Measurements from ENCODE around the gene ACBD6. TPM values are rescaled to one million over a fixed set of nuclear protein-coding genes. Genes with fewer than 3 reads are reported as not detected.

The ACBD6 gene
- total RNA-seq, 4 donors from 2014 or later: 26.6 to 51.3 (median 34.4) TPM

- 95 to 97% methylated on average over 3 of the region's 3 CpGs for WGBS, 2 donors
- no peak overlapping the region for H3K4me3 ChIP-seq
- H3K36me3 ChIP-seq: no peaks in the 10 kb centered on the region
- intact Hi-C loops (cut with DNase I): no loop called here
- H3K27ac ChIP-seq: no peak overlapping the region
- no peak for TF ChIP-seq CTCF (IDR thresholded peaks at IDR 0.05)
- TF ChIP-seq POLR2A (IDR thresholded peaks at IDR 0.05): no peak
- DNase-seq: no peak
- no peaks in the 10 kb centered on the region for H3K4me1 ChIP-seq
- no peaks in the 10 kb centered on the region for H3K27me3 ChIP-seq
- peaks cover 0 to 27% (median 21%) of the 10 kb centered on the region in 3 donors for H3K9me3 ChIP-seq
These were observed 125.6 kb downstream of the ACBD6 start for GRCh38 chr1:180376800-180377199.

GRCh38 chr1:180376253-180376652, 126.1 kb downstream of the ACBD6 start:
- no peaks in the 10 kb centered on the region for H3K27me3 ChIP-seq
- peaks cover 0 to 27% (median 21%) of the 10 kb centered on the region in 3 donors for H3K9me3 ChIP-seq
- H3K4me3 ChIP-seq: no peak overlapping the region
- TF ChIP-seq CTCF (IDR thresholded peaks at IDR 0.05): no peak
- TF ChIP-seq POLR2A (IDR thresholded peaks at IDR 0.05): no peak
- WGBS, 2 donors: 100% methylated on average over 1 of the region's 1 CpG
- no peaks in the 10 kb centered on the region for H3K36me3 ChIP-seq
- no peak for DNase-seq
- H3K27ac ChIP-seq: no peak overlapping the region
- intact Hi-C loops (cut with DNase I): no loop called here
- no peaks in the 10 kb centered on the region for H3K4me1 ChIP-seq

- Histone ChIP-seq H3K36me3 (no peaks in the 10 kb centered on the region), H3K27ac (no peak overlapping the region), H3K9me3 (peaks cover 0 to 3% (median 0%) of the 10 kb centered on the region in 3 donors), H3K27me3 (no peaks in the 10 kb centered on the region), H3K4me1 (no peaks in the 10 kb centered on the region), H3K4me3 (no peak overlapping the region)
- WGBS, 2 donors: 93 to 97% methylated on average over 4 of the region's 4 CpGs
- TF ChIP-seq POLR2A (IDR thresholded peaks at IDR 0.05) (no peak), CTCF (IDR thresholded peaks at IDR 0.05) (no peak)
- intact Hi-C loops (cut with DNase I): no loop called here
- DNase-seq: no peak
These were observed 129.6 kb downstream of the ACBD6 start for GRCh38 chr1:180372728-180373127.

- no peaks in the 10 kb centered on the region for H3K27me3 ChIP-seq
- H3K36me3 ChIP-seq: no peaks in the 10 kb centered on the region
- no peak overlapping the region for H3K4me3 ChIP-seq
- no peak for DNase-seq
- WGBS, 2 donors: 93 to 97% methylated on average over 1 of the region's 1 CpG
- H3K4me1 ChIP-seq: no peaks in the 10 kb centered on the region
- intact Hi-C loops (cut with DNase I): no loop called here
- H3K9me3 ChIP-seq: no peaks in the 10 kb centered on the region
- no peak overlapping the region for H3K27ac ChIP-seq
- TF ChIP-seq POLR2A (IDR thresholded peaks at IDR 0.05) (no peak), CTCF (IDR thresholded peaks at IDR 0.05) (no peak)
These were observed 131.8 kb downstream of the ACBD6 start for GRCh38 chr1:180370597-180370996.

GRCh38 chr1:180370188-180370587, 132.2 kb downstream of the ACBD6 start:
- Histone ChIP-seq H3K9me3 (no peaks in the 10 kb centered on the region), H3K36me3 (no peaks in the 10 kb centered on the region), H3K27me3 (no peaks in the 10 kb centered on the region), H3K27ac (no peak overlapping the region), H3K4me3 (no peak overlapping the region), H3K4me1 (no peaks in the 10 kb centered on the region)
- no peak for DNase-seq
- intact Hi-C loops (cut with DNase I): no loop called here
- TF ChIP-seq POLR2A (IDR thresholded peaks at IDR 0.05) (no peak), CTCF (IDR thresholded peaks at IDR 0.05) (no peak)
